ENCODE results near the gene FAM20C.

- TF ChIP-seq EZH2 (IDR thresholded peaks at IDR 0.05; ENCODE audit: borderline replicate concordance, low read depth, low read length, severe bottlenecking): no peak
- no peak for TF ChIP-seq CTCF (IDR thresholded peaks at IDR 0.05; ENCODE audit: extremely low read depth in 1 of 2, insufficient read depth in 1 of 2, low read depth in 1 of 2, low read length in 2 of 2)
- no peak for TF ChIP-seq MYC (IDR thresholded peaks at IDR 0.05; ENCODE audit: low read depth, low read length)
- TF ChIP-seq POLR2A (IDR thresholded peaks at IDR 0.05; ENCODE audit: low read depth, low read length): no peak
Measured at GRCh38 chr7:148543-148931, 43.8 kb upstream of the FAM20C start.
